Measurements from ENCODE around the gene PPP1R9B. TPM values are rescaled to one million over a fixed set of nuclear protein-coding genes. Genes with fewer than 3 reads are reported as not detected.

Gene PPP1R9B
- total RNA-seq, 4 donors from 2014 or later: 23.3 to 38.1 (median 30.8) TPM

DNA sequence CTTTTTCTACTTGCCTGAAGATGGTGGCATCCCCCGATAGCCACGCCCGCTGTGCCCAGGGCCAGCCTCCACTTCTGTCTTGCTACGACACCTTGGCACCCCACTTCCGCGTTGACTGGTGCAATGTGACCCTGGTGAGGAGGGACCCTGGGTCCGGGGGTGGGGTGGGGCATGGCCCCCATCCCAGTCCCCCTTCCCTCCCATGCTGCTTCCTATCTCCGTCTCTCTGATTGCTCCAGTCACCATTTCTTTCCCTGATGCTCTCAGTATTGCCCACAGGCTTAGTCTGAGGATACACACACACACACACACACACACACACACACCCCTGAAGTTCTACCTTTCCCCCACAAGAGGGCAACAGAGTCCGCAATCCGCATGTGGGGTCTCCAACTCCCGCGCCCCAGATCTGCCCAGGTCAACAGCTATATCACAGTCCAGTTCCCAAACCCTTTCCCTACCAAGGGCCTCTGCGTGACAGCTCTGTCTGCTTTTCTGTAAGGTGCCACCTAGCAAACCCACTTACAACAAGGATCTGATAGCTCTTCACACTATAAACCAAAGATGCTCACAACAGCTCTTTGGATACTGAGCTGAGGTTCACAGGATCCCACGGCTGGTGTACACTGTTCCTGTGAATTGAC is 18.8 kb upstream of the PPP1R9B start:
- Histone ChIP-seq H3K9me3 (no peaks in the 10 kb centered on the region), H3K27ac (peak overlapping the region in 3 of 4 donors; percentile 32 to 90 (median 55)), H3K4me1 (peaks cover 0 to 79% (median 32%) of the 10 kb centered on the region in 3 donors), H3K4me3 (no peak overlapping the region), H3K27me3 (no peaks in the 10 kb centered on the region), H3K36me3 (peaks cover 0 to 26% of the 10 kb centered on the region in 2 donors)
- TF ChIP-seq EP300 (IDR thresholded peaks at IDR 0.05): no peak
- TF ChIP-seq, protein P1, sequence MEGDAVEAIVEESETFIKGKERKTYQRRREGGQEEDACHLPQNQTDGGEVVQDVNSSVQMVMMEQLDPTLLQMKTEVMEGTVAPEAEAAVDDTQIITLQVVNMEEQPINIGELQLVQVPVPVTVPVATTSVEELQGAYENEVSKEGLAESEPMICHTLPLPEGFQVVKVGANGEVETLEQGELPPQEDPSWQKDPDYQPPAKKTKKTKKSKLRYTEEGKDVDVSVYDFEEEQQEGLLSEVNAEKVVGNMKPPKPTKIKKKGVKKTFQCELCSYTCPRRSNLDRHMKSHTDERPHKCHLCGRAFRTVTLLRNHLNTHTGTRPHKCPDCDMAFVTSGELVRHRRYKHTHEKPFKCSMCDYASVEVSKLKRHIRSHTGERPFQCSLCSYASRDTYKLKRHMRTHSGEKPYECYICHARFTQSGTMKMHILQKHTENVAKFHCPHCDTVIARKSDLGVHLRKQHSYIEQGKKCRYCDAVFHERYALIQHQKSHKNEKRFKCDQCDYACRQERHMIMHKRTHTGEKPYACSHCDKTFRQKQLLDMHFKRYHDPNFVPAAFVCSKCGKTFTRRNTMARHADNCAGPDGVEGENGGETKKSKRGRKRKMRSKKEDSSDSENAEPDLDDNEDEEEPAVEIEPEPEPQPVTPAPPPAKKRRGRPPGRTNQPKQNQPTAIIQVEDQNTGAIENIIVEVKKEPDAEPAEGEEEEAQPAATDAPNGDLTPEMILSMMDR (IDR thresholded peaks at IDR 0.05): peak in 3 of 4 experiments; percentile 82 to 91 (median 88)
- TF ChIP-seq POLR2A (IDR thresholded peaks at IDR 0.05): no peak
- no peak for TF ChIP-seq POLR2AphosphoS5 (IDR thresholded peaks at IDR 0.05)
- ATAC-seq: peak; percentile 50
- WGBS, 2 donors (ENCODE audit: low coverage in 1 of 2): 34% methylated on average over 12 of the region's 14 CpGs; no CpG with 5 or more reads in 1 of the 2 donors

- Histone ChIP-seq H3K27ac (peak overlapping the region in 2 of 4 donors; percentile 55 to 90), H3K9me3 (no peaks in the 10 kb centered on the region), H3K36me3 (peaks cover 0 to 26% of the 10 kb centered on the region in 2 donors), H3K27me3 (no peaks in the 10 kb centered on the region), H3K4me1 (peaks cover 0 to 79% (median 27%) of the 10 kb centered on the region in 3 donors), H3K4me3 (no peak overlapping the region)
- 60 to 93% methylated on average over 1 to 2 of the region's 13 CpGs for whole genome bisulfite sequencing, 2 donors (ENCODE audit: low coverage in 1 of 2)
- no peak for ATAC-seq
- TF ChIP-seq POLR2AphosphoS5 (IDR thresholded peaks at IDR 0.05): no peak
- TF ChIP-seq EP300 (IDR thresholded peaks at IDR 0.05): no peak
- TF ChIP-seq, protein P1 (IDR thresholded peaks at IDR 0.05): no peak
- no peak for TF ChIP-seq POLR2A (IDR thresholded peaks at IDR 0.05)
Measured at GRCh38 chr17:50168319-50168718, 17.8 kb upstream of the PPP1R9B start.

- peak overlapping the region in 1 of 2 donors; percentile 54 for H3K4me3 ChIP-seq
- H3K9me3 ChIP-seq: no peaks in the 10 kb centered on the region
- no peaks in the 10 kb centered on the region for H3K27me3 ChIP-seq
- TF ChIP-seq EP300 (IDR thresholded peaks at IDR 0.05) (no peak), POLR2AphosphoS5 (IDR thresholded peaks at IDR 0.05) (no peak), POLR2A (IDR thresholded peaks at IDR 0.05) (no peak)
- TF ChIP-seq, protein P1 (IDR thresholded peaks at IDR 0.05): no peak
- WGBS, 2 donors (ENCODE audit: low coverage in 1 of 2): 81% methylated on average over 5 of the region's 19 CpGs; no CpG with 5 or more reads in 1 of the 2 donors
- peak overlapping the region in 2 of 4 donors; percentile 43 to 90 for H3K27ac ChIP-seq
- no peak for ATAC-seq
- peaks cover 0 to 26% of the 10 kb centered on the region in 2 donors for H3K36me3 ChIP-seq
- H3K4me1 ChIP-seq: peaks cover 0 to 73% (median 23%) of the 10 kb centered on the region in 3 donors
Measured at GRCh38 chr17:50167371-50167770, 16.9 kb upstream of the PPP1R9B start.

GRCh38 chr17:50166518-50167181 is 16.2 kb upstream of the PPP1R9B start:
- ATAC-seq: no peak

More at GRCh38 chr17:50166518-50167181, 16.2 kb upstream of the PPP1R9B start:
- H3K27me3 ChIP-seq: no peaks in the 10 kb centered on the region
- 40 to 48% methylated on average over 4 to 7 of the region's 7 CpGs for WGBS, 2 donors (ENCODE audit: low coverage in 1 of 2)
- H3K27ac ChIP-seq: peak overlapping the region; percentile 88 to 94 (median 90)
- peak overlapping the region; percentile 54 to 57 for H3K4me3 ChIP-seq
- H3K36me3 ChIP-seq: peaks cover 0 to 19% of the 10 kb centered on the region in 2 donors
- no peaks in the 10 kb centered on the region for H3K9me3 ChIP-seq
- peaks cover 0 to 78% (median 26%) of the 10 kb centered on the region in 3 donors for H3K4me1 ChIP-seq
- TF ChIP-seq EP300 (IDR thresholded peaks at IDR 0.05): no peak
- no peak for TF ChIP-seq POLR2AphosphoS5 (IDR thresholded peaks at IDR 0.05)
- TF ChIP-seq POLR2A (IDR thresholded peaks at IDR 0.05): no peak
- TF ChIP-seq, protein P1 (IDR thresholded peaks at IDR 0.05): peak in 1 of 4 experiments; percentile 35
